Measurements from ENCODE around the gene NCAM1. TPM values are rescaled to one million over a fixed set of nuclear protein-coding genes. Genes with fewer than 3 reads are reported as not detected.

The NCAM1 gene
- total and polyA plus RNA-seq, 10 donors = 0.41 to 13.2 (median 7.1) TPM

DNA sequence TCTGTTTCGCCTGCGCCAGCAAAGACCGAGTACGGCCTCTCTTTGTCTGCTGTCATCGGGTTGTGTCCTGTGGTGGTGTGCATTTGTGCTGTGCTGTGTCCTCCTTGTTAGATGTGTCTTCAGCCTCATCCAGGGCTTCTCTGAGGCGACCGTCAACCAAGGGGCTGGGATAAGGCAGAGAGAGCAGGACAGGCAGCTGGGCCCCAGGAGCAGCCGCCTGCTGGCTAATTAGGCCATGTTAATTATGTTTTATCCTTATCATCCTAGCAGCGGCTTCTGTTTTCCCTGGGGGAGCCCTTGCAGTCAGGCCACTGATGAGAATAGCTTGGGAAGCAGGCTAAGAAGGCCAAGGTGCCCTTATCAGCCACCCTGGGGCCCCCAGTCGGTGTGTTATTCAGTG, 312.5 kb downstream of the NCAM1 start:
- no peaks in the 10 kb centered on the region for H3K4me1 ChIP-seq
- no peak overlapping the region for H3K4me3 ChIP-seq
- no peak for DNase-seq
- WGBS, 5 donors = 88 to 95% (median 90%) methylated on average over 10 of the region's 10 CpGs
- intact Hi-C loops (cut with DNase I; ENCODE audit: low total_unique reads) = no loop called here
- H3K9me3 ChIP-seq = no peaks in the 10 kb centered on the region
- H3K27ac ChIP-seq = no peak overlapping the region
- no peak for TF ChIP-seq POLR2AphosphoS5 (IDR thresholded peaks at IDR 0.05)
- TF ChIP-seq POLR2A (IDR thresholded peaks at IDR 0.05) = no peak
- TF ChIP-seq, protein P1, sequence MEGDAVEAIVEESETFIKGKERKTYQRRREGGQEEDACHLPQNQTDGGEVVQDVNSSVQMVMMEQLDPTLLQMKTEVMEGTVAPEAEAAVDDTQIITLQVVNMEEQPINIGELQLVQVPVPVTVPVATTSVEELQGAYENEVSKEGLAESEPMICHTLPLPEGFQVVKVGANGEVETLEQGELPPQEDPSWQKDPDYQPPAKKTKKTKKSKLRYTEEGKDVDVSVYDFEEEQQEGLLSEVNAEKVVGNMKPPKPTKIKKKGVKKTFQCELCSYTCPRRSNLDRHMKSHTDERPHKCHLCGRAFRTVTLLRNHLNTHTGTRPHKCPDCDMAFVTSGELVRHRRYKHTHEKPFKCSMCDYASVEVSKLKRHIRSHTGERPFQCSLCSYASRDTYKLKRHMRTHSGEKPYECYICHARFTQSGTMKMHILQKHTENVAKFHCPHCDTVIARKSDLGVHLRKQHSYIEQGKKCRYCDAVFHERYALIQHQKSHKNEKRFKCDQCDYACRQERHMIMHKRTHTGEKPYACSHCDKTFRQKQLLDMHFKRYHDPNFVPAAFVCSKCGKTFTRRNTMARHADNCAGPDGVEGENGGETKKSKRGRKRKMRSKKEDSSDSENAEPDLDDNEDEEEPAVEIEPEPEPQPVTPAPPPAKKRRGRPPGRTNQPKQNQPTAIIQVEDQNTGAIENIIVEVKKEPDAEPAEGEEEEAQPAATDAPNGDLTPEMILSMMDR (IDR thresholded peaks at IDR 0.05 in 8 of 11, conservative IDR thresholded peaks at IDR 0.05 in 3 of 11) = no peak
- H3K36me3 ChIP-seq = no peaks in the 10 kb centered on the region
- peaks cover 0 to 2% (median 0%) of the 10 kb centered on the region in 7 donors for H3K27me3 ChIP-seq (replicated peaks in 1 of 7)

DNA sequence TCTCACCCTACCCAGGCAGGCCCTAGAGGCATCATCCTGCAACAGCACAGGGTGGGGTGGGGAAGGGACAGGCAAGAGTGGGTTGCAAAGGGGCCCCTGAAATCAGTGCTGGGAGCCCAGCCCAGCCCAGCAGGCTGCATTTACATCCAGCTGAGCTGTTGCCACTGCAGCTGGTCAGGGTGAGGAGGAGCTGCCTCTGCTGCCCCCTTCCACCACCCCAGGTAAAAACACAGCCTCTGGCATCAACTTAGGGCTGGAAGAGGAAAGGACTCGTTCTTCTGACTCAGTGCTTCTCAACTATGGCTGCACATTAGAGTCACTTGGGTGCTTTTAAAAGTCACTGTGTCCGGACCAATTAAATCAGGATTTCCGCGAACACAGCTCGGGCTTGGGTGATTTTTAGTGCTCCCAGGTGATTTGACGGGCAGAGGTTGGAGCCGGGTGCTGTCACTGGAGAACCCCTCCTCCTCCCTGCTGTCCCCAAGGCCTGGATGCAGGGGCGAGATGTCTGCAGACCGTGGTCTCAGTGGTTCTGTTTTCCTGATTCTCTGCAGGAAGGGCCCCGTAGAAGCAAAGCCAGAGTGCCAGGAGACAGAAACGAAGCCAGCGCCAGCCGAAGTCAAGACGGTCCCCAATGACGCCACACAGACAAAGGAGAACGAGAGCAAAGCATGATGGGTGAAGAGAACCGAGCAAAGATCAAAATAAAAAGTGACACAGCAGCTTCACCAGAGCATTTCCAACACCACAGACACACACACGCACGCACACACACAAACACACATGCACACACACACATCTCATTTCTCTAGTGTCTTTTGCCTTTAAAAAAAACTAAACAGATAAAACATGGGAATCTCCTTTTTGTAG, 313.7 kb downstream of the NCAM1 start:
- H3K36me3 ChIP-seq = no peaks in the 10 kb centered on the region
- no peak for DNase-seq
- H3K27me3 ChIP-seq (replicated peaks in 1 of 7) = peaks cover 0 to 2% (median 0%) of the 10 kb centered on the region in 7 donors
- H3K4me3 ChIP-seq = no peak overlapping the region
- no peak overlapping the region for H3K27ac ChIP-seq
- no peaks in the 10 kb centered on the region for H3K9me3 ChIP-seq
- WGBS, 5 donors = 83 to 88% (median 86%) methylated on average over 19 of the region's 19 CpGs
- TF ChIP-seq, protein P1 (IDR thresholded peaks at IDR 0.05 in 8 of 11, conservative IDR thresholded peaks at IDR 0.05 in 3 of 11) = no peak
- TF ChIP-seq POLR2A (IDR thresholded peaks at IDR 0.05) = no peak
- no peak for TF ChIP-seq POLR2AphosphoS5 (IDR thresholded peaks at IDR 0.05)
- no peaks in the 10 kb centered on the region for H3K4me1 ChIP-seq
- intact Hi-C loops (cut with DNase I; ENCODE audit: low total_unique reads) = no loop called here

DNA sequence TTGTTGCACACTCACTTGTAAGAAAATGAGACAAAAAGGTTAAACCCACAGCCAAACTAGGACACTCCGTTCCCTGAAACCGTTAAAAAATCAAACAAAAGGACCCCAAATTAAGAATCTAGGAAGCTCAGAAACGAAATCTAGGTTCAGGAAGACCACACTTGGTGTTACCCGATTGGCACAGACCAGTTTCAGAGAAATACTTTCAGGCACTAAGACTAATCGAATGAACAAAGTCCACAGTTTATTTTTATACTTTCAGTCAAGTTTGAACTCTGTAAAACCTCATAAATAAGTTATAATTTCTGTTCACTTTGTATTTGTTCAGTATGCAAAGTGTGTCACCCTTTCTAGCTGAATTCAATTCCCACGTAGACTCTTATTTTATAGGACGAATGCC, 314.4 kb downstream of the NCAM1 start:
- no peak for DNase-seq
- Histone ChIP-seq H3K36me3 (no peaks in the 10 kb centered on the region), H3K27me3 (replicated peaks in 1 of 7) (peaks cover 0 to 2% (median 0%) of the 10 kb centered on the region in 7 donors), H3K4me1 (no peaks in the 10 kb centered on the region), H3K27ac (no peak overlapping the region), H3K4me3 (no peak overlapping the region), H3K9me3 (no peaks in the 10 kb centered on the region)
- TF ChIP-seq POLR2A (IDR thresholded peaks at IDR 0.05) = no peak
- TF ChIP-seq, protein P1 (IDR thresholded peaks at IDR 0.05 in 8 of 11, conservative IDR thresholded peaks at IDR 0.05 in 3 of 11) = no peak
- no peak for TF ChIP-seq POLR2AphosphoS5 (IDR thresholded peaks at IDR 0.05)
- intact Hi-C loops (cut with DNase I; ENCODE audit: low total_unique reads) = no loop called here
- WGBS, 5 donors = 80 to 87% (median 83%) methylated on average over 7 of the region's 7 CpGs

DNA sequence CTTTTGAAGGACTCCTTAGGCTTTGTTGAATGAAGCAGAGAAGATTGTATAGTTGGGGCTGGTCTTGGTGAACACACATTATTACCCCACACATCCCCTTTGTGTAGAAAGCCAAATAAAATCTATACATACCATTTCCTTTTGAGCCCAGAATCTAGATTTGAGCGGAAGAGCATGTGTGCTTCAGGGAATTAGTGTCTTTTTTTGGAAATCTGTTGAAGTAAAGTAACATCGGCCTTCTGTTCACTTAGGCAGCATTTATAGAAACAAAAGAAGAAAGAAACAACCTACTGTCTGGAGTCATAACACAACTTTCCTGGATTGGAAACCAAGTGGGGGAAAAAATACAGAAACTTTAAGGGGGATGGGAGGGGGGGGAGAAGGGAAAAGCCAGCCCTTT, 315.2 kb downstream of the NCAM1 start:
- TF ChIP-seq, protein P1 (IDR thresholded peaks at IDR 0.05 in 8 of 11, conservative IDR thresholded peaks at IDR 0.05 in 3 of 11) = no peak
- TF ChIP-seq POLR2AphosphoS5 (IDR thresholded peaks at IDR 0.05) = no peak
- no peak for TF ChIP-seq POLR2A (IDR thresholded peaks at IDR 0.05)
- H3K4me1 ChIP-seq = no peaks in the 10 kb centered on the region
- H3K27ac ChIP-seq = no peak overlapping the region
- peaks cover 0 to 2% (median 0%) of the 10 kb centered on the region in 7 donors for H3K27me3 ChIP-seq (replicated peaks in 1 of 7)
- intact Hi-C loops (cut with DNase I; ENCODE audit: low total_unique reads) = no loop called here
- WGBS, 5 donors = 74 to 90% (median 89%) methylated on average over 2 of the region's 2 CpGs
- H3K9me3 ChIP-seq = no peaks in the 10 kb centered on the region
- no peaks in the 10 kb centered on the region for H3K36me3 ChIP-seq
- H3K4me3 ChIP-seq = no peak overlapping the region
- DNase-seq = no peak

Measured in spleen (tissue), 11 donors.